ENCODE measurements around the gene FMN1.

- TF ChIP-seq GATA2 (IDR thresholded peaks at IDR 0.05; ENCODE audit: low read depth, low read length) = no peak
- no peak for TF ChIP-seq GATA3 (IDR thresholded peaks at IDR 0.05; ENCODE audit: low read depth, low read length)
Observed at GRCh38 chr15:32765236-32765635, 429.3 kb downstream of the FMN1 start.

All from SH-SY5Y (cell line).